GM21737 (cell line): ENCODE results near the gene GALE.
"Not testable (repeated sequence)": the region's sequence is repeated elsewhere in the genome, so short reads cannot be mapped to it uniquely, and the experiment has no call there.

Experiments
- ATAC-seq: cut with Tn5 transposase; IDR thresholded peaks from one replicate; pipeline ENCODE4 v1.9.1; 2021; ENCODE audit warnings: mild to moderate bottlenecking, moderate library complexity; ENCODE audit not compliant: unreplicated experiment

GALE gene

DNA sequence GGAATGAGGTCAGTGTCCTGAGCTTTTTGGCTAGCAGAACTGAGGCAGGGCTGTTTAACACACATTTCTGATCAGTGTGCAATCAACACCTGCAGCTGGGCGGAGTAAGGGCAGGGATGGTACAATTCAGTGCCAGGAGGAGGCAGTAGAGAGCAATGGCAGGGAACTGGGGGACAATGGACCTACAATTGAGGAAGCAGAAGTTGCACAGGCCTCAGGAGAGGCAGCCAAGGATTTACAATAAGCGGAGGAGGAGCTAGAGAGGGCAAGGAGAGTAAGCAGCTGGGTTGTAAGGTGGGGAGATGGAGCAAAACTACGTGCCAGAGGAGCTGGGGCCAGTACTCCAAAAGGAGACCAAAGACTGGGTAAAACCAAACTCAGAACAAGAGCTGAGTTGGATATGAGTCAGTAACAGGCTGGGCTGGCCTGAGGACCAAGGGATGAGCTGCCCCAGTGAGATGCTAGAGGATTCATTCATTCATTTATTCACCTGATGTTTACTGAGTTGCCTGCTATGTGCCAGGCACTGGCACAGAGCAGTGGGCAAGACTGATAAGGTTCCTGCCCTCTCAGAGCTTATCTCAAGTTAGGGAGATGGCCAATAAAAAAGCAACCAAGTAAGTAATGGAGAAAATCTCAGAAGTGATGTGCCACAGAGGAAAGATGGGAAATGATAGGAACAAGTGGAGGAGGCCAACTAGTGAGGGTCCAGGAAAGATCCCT lies 10.4 kb upstream of the GALE start:
- ATAC-seq = no peak

DNA sequence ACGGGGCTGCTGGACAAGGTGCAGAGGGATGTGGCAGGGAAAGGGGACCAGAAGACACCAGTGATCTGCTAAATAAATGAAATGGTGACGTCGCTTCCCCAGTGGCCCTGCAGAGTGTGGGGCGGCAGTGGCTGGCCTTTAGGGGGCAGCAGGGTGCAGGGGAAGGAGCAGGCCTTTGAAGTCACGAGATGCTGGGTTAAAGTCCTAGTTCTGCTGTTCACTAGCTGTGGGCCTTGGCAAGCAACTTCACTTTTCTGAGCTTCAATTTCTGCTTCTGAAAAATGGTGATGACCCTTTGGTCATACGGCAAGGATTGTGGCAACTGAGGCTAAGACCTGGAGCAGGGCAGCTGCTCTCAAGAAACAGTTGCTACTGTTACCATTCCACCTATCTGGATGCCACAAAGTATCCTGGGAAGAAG lies 9.2 kb upstream of the GALE start:
- no peak for ATAC-seq

DNA sequence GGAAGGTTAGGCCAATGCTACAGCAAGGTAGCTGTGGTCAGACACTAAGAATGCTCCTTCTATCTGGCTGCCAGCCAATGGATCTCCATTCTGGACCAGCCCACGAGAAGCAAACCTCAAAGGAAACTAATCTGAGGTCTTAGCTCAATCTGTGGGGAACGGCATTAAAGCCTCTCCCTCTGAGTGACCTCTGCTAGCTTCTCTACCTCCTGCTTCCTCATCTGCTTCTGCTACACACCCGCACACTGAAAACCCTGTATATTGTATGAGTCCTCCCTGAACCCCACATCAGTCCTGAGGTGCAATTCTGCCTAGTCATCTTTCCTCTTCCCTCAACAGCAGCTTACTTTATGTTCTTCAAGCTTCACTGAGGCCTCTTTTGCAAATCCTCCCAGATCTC lies 6.9 kb upstream of the GALE start:
- ATAC-seq = no peak

DNA sequence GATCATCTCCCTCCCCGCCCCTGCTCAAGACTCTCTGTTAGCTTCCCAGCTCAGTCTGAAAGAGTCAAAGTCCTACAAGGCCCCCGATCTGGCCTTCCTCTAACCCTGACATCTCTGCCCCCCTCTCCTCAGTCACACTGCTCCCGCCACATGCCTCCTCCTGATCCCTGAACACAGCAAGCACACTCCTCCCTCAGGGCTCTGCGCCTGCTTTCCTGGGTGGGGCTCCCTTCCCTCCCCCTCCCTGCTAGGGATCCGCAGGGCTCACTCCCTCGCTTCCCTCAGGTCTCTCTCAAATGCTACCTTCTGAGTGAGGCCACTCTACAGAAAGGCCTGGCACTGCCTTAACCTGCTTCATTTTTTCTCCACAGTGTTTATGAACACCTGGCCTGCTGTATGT lies 5.7 kb upstream of the GALE start:
- no peak for ATAC-seq

DNA sequence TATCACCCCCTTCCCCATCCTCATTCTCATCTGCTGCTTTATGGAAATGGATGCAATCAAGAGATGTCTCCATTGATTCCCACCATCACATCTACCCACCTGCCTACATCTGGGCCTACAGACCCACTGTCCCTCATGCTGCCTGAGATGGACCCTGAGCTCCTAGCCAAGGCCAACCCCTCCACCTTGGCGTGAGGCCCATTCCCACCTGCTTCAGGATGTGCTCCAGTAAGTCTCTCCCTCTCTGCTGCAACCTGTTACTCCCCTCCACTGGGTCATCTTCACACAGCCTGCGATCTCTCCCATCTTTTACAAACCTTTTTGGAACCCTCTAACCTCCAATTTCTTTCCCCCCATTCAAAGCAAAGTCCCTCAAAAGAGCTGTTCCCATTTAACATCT lies 4.5 kb upstream of the GALE start:
- ATAC-seq = no peak

DNA sequence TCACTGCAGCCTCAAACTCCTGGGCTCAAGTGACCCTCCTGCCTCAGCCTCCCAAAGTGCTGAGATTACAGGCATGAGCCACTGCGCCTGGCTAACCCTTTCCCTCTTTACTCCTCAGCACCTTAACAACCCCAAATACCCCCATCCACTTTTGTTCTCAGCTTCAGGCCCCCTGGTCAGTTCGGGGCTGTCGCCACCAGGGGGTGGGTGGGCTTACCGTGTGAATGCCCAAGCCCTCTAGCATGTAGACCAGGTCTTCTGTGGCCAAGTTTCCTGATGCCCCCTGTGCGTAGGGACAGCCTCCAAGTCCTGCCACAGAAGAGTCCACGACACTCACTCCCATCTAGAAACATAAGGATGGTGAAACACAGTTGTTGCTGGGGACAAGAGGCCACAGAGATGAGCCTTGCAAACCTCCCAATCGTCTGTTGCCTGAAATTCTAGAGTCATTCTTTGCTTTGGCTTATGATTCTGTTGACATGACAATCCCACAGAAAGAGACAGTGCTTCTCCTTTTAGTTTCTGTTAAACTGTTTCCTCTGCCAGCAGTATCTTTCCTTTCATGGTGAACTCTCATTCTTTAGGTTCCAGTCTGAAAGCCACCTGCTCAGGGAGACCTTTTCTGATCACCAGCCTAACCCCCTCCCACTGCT lies 3.8 kb upstream of the GALE start:
- no peak for ATAC-seq

DNA sequence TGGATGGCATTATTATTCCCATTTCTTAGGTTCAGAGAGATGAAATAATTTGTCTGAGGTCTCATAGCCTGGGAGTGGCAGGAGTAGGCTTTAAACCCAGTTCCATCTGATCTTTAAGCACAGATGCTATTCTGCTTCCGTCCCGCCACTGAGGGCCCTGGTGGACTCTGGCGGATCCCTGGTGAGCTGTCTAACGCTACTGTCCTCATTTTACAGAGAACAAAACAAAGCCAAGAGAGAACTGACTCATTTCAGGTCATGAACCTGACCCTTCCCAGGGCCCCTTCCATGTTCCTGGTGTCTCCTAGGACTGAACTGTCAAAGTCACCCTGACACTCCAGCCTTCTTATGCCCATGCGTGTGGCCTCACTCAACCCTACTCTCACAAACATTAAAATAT lies 3.1 kb upstream of the GALE start:
- ATAC-seq = no peak

DNA sequence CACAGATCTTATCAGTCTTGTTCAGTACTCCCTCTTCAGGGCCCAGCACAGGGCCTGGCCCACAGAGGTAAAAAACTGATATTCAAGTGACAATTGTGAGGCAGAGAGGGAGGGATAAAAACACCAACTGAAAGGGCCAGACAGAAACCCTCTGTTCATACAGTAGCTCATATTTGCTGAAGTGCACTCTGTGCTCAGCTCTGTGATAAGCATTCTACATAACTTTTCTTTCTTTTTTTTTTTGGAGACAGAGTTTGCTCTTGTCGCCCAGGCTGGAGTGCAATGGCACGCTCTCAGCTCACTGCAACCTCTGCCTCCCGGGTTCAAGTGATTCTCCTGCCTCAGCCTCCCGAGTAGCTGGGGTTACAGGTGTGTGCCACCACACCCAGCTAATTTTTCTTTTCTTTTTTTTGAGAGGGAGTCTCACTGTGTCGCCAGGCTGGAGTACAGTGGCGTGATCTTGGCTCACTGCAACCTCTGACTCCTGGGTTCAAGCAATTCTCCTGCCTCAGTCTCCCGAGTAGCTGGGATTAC lies 2.3 kb upstream of the GALE start:
- not testable (repeated sequence) for ATAC-seq

DNA sequence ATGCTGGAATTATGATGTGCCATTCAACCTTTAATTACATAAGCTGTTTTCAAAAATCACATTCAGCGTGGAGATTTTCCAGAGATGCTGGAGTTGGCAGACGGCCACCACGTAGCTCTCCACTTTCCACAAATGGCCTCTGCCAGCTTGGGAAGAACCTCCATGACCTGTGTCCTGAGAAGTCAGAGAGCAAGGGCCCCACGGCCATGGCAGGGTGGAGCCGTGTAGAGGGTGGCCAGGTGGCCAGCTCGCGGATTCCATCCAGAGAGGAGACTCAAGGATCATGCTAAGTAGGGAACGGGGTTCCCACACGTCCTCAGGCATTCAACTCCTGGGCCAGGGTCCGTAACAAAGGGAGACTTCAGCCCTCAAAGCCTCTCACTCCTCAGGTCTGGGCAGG lies 1.3 kb upstream of the GALE start:
- ATAC-seq = no peak

DNA sequence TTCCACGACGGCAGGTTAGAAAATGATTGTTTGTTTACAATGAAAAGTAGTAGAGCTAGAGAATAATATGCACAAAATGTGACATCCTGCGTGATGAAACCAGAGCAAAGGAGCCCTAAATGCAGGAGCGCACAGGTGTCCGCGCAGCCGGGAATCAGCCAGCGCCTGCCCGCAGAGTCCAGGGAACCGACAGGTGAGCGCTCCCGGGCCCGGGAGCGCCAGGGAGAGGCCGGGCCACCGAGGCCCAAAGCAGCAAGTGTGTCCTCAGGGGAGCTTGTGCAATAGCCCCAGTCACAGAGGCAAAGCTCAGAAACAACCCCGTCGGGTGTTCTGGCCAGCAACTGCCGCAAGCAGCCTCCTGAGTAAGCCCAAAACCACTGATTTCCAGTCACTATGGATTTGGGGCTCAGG lies 789 bp upstream of the GALE start:
- ATAC-seq = no peak

DNA sequence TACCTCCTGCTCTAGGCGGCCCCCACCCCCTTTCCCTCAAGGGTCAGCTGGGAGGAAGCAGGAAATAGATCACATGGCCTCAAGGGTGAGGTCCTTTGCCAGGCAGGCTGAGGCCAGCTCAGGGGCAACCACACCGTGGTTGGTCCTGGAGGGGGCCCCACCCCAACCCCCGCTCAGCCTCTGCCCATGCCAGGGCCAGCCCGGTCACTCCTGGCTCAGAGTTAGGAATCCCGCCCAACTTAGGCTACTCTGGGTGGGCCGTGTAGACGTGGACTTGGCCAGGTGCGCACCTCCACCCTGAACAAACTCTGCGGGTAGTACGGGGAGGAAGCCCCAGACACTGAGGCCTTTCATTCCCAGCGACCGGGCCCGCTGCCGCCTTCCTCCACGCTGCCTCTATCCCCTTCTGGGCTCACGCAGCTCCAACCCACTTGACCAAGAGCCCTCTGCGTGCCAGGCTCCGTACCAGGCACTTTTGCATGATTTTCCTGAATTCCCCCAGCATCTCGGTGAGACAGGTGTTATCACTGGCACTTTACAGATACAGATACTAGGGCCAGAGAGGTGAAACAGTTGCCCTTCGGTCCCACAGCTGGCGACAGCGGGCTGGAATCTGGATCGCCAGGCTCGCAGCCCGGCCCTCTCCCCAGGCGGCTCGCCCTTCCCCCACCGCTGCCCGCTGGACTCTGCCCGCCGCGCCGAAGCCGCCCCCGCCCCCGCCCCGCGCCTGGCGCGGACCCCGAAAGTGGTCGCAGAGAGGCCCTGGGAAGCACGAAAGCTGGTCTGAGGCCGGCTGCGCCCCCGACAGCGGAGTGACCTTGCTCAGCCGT lies 769 bp downstream of the GALE start:
- peak; percentile 3 for ATAC-seq

DNA sequence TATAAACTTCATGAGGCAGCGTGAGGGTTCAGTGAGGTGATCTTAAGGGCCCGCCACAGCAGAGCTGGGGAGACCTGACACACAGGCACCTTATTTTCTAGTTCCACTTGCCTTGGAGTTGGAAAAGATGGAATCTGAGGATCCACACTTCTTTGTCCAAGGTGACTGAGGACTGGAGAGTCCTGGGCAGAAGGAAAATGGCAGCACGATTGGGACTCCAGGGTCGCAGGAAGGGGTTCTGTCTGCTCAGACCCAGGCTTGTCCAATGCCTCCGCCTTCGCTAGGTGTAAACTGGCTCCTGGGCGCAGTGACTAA lies 1.3 kb downstream of the GALE start:
- no peak for ATAC-seq

DNA sequence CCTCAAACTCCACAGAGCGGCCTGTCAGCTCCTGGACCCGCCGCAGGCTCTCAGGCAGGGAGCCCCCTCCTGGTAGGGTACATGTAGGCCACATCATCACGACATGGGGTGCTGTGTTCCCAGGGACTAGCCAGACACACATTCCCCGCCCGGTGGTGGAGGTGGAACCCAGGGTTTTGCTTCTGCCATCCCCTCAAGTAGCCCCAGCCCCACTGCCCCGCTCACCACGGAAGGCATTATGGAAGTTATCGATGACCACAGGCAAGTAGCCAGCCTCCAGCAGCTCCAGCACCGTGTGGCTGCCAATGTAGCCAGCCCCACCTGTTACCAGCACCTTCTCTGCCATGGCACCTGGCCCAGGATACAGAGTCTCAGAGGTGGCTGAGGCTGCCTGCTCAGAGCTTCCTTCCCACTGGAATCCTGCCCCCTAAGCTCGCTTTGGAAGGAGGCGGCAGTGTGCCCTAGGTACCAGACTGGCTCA lies 1.9 kb downstream of the GALE start:
- no peak for ATAC-seq

DNA sequence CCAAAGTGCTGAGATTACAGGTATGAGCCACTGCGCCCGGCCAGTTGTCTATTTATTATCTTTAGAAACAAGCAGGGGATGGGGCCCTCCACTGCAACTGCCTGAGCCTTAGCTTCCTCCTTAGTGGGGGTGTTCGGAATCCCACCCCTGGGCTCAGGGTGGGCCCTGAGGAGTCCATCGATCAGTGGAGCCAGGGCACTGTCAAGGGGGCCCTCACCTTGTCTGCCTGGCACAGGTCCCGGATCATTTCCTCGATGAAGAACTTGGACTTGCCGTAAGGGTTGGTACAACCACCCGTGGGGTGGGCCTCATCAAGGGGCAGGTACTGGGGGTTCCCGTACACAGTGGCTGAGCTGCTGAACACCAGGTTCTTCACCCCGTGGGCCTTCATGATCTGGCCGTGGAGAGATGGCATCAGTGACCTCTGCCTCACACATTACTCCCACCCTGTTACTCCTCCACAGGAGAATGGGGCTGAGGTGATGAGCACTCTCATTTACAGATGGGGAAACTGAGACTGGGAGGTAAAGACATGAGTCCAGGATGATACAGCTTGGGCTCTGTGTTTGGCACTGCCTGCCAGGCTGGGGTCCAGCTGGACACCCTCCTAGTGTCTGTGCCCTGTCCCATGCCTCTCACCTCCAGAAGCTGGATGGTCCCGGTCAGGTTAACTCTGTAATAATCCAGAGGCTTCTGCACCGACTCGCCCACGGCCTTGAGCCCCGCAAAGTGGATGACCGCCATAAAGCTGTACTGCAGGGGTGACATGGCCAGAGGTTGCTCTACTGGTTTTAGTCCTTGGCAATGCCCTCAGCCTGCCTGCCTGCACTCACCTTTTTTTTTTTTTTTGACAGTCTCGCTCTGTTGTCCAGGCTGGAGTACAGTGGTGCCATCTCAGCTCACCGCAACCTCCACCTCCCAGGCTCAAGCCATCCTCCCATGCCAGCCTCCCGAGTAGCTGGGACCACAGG lies 2.8 kb downstream of the GALE start:
- no peak for ATAC-seq

DNA sequence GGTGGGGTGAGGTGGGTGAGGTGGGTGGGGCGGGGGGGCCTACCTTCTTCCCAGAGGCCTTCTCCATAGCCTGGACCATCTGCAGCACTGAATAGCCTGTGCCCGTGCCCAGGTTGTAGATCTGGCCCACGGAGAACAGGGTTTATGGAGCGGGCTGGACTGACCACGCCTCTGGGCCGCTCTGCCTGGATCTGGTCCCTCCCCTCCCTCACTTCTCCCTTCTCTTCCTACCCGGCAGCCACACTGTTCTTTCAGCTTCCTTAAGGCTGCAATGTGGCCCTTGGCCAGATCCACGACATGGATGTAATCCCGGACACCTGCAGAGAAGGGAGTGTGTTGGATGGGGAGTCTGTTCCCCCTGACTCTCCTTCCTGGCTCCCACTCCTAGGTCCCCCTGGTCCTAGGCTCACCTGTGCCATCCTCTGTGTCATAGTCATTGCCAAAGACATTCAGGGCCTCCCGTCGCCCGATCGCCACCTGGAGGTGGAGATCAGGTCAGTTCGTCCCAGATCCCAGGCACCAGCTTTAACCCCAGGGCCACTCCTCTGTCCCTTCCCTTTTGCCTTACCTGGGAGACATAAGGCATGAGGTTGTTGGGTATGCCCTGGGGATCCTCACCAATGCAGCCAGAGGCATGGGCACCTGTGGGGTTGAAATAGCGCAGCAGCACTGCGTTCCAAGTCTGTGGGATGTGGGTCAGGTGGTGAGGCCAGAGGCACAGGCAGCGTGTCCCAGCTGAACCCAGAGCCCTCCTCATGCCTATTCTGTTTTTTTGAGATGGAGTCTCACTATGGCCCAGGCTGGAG lies 3.9 kb downstream of the GALE start:
- no peak for ATAC-seq

DNA sequence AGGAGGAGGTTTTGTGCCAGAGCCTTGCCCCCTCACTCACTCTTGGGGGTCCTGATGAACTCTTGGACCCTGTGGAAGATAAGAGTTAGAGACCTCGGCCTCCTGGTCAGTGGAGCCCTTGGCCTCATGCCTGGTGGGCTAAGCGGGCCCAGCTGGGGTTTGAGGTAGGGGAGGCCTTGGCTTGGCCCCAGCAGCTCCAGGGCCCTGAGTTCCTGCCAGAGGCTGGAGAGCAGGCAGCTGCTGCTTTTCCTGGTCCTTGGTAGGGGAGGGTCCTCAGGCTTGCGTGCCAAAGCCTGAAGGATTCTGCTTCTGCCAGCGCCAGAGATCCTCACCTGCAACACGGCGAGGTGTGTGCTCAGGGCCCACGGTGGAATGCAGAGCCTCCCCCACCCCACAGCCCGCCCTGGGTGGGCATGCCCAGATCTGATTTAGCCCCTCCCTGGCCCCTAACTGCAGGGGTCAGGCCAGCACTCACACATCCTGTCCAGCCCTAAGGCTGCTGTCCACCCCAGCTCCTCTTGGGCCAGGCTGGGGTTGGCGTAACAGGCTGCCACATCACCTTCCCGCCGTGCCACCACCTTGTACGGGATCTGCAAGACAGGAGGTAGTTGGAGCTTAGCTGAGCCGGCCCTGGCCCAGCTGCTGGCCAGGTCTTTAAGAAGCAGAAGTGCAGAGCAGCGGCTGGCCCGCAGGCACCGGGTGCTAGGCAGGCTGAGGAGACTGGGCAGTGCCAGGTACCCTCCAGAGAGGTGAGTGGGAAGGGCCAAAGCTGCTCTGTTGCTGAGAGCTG lies 4.7 kb downstream of the GALE start:
- ATAC-seq = no peak

DNA sequence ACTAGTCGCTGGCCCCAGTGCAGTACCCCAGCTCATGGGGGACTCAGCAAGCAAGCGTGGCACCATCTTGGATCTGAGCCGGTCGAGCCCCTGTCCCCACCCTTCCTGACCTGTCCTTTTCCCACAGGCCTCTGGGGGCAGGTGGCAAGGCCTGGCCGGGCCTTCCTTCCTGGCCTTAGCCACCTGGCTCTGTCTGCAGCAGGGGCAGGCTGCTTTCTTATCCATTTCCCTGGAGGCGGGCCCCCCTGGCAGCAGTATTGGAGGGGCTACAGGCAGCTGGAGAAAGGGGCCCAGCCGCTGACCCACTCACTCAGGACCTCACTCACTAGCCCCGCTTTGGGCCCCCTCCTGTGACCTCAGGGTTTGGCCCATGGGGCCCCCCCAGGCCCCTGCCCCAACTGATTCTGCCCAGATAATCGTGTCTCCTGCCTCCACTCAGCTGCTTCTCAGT lies 5.8 kb downstream of the GALE start:
- ATAC-seq = not testable (repeated sequence)

DNA sequence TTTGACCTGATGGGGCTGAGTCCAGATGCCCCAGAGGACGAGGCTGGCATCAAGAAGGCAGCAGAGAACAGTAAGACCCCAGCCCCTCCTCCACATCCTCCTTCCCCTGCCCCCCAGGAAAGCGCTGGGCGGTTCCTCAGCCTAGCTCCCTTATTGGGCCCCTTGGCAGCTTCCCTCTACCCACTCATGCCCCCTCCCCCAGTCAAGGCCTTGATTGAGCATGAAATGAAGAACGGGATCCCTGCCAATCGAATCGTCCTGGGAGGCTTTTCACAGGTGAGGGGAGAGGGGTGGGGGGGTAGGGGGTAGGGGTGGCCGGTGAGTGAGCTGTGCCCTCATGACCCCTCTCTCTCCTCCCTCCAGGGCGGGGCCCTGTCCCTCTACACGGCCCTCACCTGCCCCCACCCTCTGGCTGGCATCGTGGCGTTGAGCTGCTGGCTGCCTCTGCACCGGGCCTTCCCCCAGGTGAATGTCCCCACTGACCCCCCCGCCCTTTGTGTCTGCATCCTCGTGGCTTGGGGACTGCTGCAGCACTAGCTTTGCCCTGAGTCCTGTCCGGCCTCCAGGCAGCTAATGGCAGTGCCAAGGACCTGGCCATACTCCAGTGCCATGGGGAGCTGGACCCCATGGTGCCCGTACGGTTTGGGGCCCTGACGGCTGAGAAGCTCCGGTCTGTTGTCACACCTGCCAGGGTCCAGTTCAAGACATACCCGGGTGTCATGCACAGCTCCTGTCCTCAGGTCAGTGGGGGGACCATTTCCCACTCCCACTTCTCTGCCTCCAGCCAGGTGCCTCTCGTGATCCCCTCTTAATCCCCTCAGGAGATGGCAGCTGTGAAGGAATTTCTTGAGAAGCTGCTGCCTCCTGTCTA lies 6.5 kb downstream of the GALE start:
- no peak for ATAC-seq
